Stimulated activated naive CD8-positive, alpha-beta T cell treated with anti-CD3 and anti-CD28 coated beads, Interleukin-15, amount 100 ng/mL, for 72 hours (primary cell): Measurements from ENCODE around the gene C2orf81.
"Not testable (repeated sequence)": the region's sequence is repeated elsewhere in the genome, so short reads cannot be mapped to it uniquely, and the experiment has no call there.

ENCODE experiments used
- ATAC-seq: fragments of 150-1000 bp; cut with Tn5 transposase; 2 replicates; pipeline ENCODE4 v1.10.0; 2021; ENCODE audit warnings: mild to moderate bottlenecking, moderate library complexity
- DNase-seq, 2 donors: peaks; one replicate each; pipeline ENCODE4 v3.0.0; 2021 to 2022
- H3K27ac Mint-ChIP-seq, 2 donors: one replicate each; pipeline ENCODE4 v1.8.0; 2022; ENCODE audit warnings: mild to moderate bottlenecking in 2 of 2, mixed read lengths in 2 of 2, moderate library complexity in 2 of 2
- H3K27me3 Mint-ChIP-seq: one replicate; pipeline ENCODE4 v1.8.0; 2022; ENCODE audit warnings: mixed read lengths
- H3K4me1 Mint-ChIP-seq: one replicate; pipeline ENCODE4 v1.8.0; 2022; ENCODE audit warnings: mild to moderate bottlenecking, mixed read lengths
- H3K4me3 Mint-ChIP-seq, 2 donors: one replicate each; pipeline ENCODE4 v1.8.0; 2022; ENCODE audit warnings: mild to moderate bottlenecking in 2 of 2, mixed read lengths in 2 of 2, moderate library complexity in 1 of 2
- H3K9me3 Mint-ChIP-seq, 2 donors: one replicate each; pipeline ENCODE4 v1.8.0; 2022; ENCODE audit warnings: mixed read lengths in 2 of 2

Gene C2orf81

DNA sequence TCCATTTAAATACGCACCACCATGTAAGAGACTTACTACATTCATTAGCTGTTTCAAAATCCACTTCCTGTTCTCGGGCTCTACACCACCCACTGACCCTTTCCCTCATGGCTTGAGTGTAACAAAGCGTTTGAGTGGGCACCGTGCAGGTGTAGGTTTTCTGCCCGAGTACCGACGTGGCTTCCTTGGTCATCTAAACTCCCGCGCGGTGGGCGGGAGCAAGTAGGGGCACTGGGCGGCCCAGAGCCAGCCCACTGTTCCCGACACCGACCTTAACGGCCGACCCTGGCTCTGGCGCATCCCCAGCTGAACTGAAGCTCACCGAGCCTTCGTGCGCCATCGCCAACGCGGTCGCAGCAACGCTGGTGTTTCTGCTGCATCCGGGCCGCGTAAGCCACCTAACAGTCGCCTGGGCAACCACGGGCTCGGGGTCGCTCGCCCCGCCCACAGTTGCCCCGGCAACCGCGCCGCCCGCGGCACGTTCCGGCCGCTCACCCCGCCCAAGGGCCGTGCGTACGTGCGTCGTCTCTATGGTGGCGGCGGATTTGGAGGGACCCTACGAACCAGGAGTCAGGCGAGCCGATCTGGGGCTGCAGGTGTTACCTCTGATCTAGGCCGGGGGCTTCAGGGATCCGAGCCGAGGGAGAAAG lies at the start of gene C2orf81, which contains the start of gene WDR54:
C2orf81 (minus strand) TSS at position 399 of the 650 bp plus-strand sequence; CDS start at position 340, 59 bp downstream.
WDR54 (plus strand) TSS at position 510 of the 650 bp plus-strand sequence. CDS start 424 bp downstream, outside the sequence.
- DNase-seq (peak; percentile 95 to 96), ATAC-seq (peak; percentile 95)
- no peaks in the 10 kb centered on the region for H3K27me3 Mint-ChIP-seq
- peaks cover 42% of the 10 kb centered on the region for H3K4me1 Mint-ChIP-seq
- peak within 1 kb of the TSS; percentile 97 to 100 for H3K27ac Mint-ChIP-seq
- no peaks in the 10 kb centered on the region for H3K9me3 Mint-ChIP-seq
- peak within 1 kb of the TSS; percentile 98 to 100 for H3K4me3 Mint-ChIP-seq

- H3K27ac Mint-ChIP-seq, result peak overlapping the region in 1 of 2 donors; percentile 28
Observed at GRCh38 chr2:74470742-74471141, 49.3 kb upstream of the C2orf81 start.

DNA sequence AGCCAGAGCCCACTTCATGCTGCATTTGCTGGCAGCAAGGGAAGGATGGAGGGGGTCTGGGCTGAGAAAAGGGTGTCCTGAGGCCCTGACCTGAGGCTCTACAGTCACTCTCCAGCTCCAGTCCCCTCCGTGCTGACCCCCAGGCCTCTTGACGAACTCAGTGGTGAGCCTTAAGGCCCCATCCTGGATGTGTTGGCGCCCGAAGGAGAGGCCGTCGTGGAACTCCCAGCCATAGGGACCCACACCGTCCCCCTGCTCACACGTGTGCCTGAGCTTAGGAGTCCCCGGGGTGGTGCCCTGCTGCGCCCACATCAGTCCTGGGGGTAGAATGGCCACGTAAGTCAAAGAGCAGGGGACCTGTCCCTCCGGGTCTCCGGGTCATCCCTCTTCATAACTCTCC lies 43.0 kb upstream of the C2orf81 start:
- no peaks in the 10 kb centered on the region for H3K9me3 Mint-ChIP-seq
- peaks cover 49% of the 10 kb centered on the region for H3K4me1 Mint-ChIP-seq
- peak; percentile 14 for ATAC-seq
- no peaks in the 10 kb centered on the region for H3K27me3 Mint-ChIP-seq
- H3K27ac Mint-ChIP-seq, result peak overlapping the region; percentile 65 to 87
- DNase-seq, result no peak
- H3K4me3 Mint-ChIP-seq, result peak overlapping the region; percentile 87 to 99

More at GRCh38 chr2:74470742-74471141, 49.3 kb upstream of the C2orf81 start:
- not testable (repeated sequence) for ATAC-seq, H3K9me3 Mint-ChIP-seq, H3K27me3 Mint-ChIP-seq, DNase-seq
- Mint-ChIP-seq H3K4me3 (peak overlapping the region; percentile 7 to 80), H3K4me1 (peaks cover 42% of the 10 kb centered on the region)

- H3K4me3 Mint-ChIP-seq, result no peak overlapping the region
- H3K4me1 Mint-ChIP-seq, result peaks cover 55% of the 10 kb centered on the region
- no peaks in the 10 kb centered on the region for H3K27me3 Mint-ChIP-seq
Observed at GRCh38 chr2:74462786-74463105, 41.3 kb upstream of the C2orf81 start.

GRCh38 chr2:74462054-74462785 lies 40.8 kb upstream of the C2orf81 start:
- DNase-seq, result no peak
- Mint-ChIP-seq H3K9me3 (no peaks in the 10 kb centered on the region), H3K4me1 (peaks cover 57% of the 10 kb centered on the region), H3K27me3 (no peaks in the 10 kb centered on the region), H3K4me3 (no peak overlapping the region), H3K27ac (peak overlapping the region in 1 of 2 donors; percentile 39)
- no peak for ATAC-seq

More at GRCh38 chr2:74462786-74463105, 41.3 kb upstream of the C2orf81 start:
- no peak for ATAC-seq
- Mint-ChIP-seq H3K27ac (peak overlapping the region in 1 of 2 donors; percentile 39), H3K9me3 (no peaks in the 10 kb centered on the region)
- DNase-seq, result no peak

GRCh38 chr2:74461187-74462053 lies 40.0 kb upstream of the C2orf81 start:
- H3K4me1 Mint-ChIP-seq, result peaks cover 65% of the 10 kb centered on the region
- no peaks in the 10 kb centered on the region for H3K9me3 Mint-ChIP-seq
- no peak overlapping the region for H3K4me3 Mint-ChIP-seq
- no peak for DNase-seq
- H3K27me3 Mint-ChIP-seq, result no peaks in the 10 kb centered on the region
- peak overlapping the region in 1 of 2 donors; percentile 55 for H3K27ac Mint-ChIP-seq
- no peak for ATAC-seq

- peak overlapping the region in 1 of 2 donors; percentile 51 for H3K27ac Mint-ChIP-seq
Observed at GRCh38 chr2:74460187-74460586, 38.8 kb upstream of the C2orf81 start.

GRCh38 chr2:74459503-74460118 lies 38.2 kb upstream of the C2orf81 start:
- peaks cover 73% of the 10 kb centered on the region for H3K4me1 Mint-ChIP-seq
- ATAC-seq, H3K27me3 Mint-ChIP-seq, H3K9me3 Mint-ChIP-seq, DNase-seq: not testable (repeated sequence)
- H3K4me3 Mint-ChIP-seq, result peak overlapping the region; percentile 89 to 99
- H3K27ac Mint-ChIP-seq, result peak overlapping the region; percentile 36 to 88

More at GRCh38 chr2:74460187-74460586, 38.8 kb upstream of the C2orf81 start:
- not testable (repeated sequence) for H3K9me3 Mint-ChIP-seq, DNase-seq, H3K27me3 Mint-ChIP-seq, ATAC-seq
- Mint-ChIP-seq H3K4me3 (peak overlapping the region; percentile 89 to 99), H3K4me1 (peaks cover 67% of the 10 kb centered on the region)

DNA sequence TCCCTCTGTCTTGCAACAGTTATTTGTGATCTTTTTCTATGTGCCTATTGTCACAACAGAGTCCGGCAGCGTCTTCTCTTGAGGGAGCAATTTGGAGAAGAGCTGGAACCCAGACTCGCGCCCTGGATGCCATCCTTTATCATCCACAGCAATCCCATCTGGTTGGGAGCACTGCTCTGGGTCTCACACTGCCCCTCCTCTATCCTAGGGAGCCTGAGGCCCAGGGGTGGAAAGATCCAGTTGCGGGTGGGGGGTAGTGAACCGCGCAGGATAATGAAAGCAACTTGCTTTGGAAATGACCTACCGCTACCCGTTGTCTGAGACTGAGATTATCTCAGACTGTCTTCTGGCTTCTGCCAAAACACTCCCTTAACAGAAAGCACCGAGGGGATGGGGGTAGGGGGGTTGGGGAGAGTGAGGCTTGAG lies 37.5 kb upstream of the C2orf81 start:
- H3K27ac Mint-ChIP-seq, result peak overlapping the region; percentile 99
- DNase-seq (no peak), ATAC-seq (no peak)
- H3K27me3 Mint-ChIP-seq, result no peaks in the 10 kb centered on the region
- no peaks in the 10 kb centered on the region for H3K9me3 Mint-ChIP-seq
- H3K4me1 Mint-ChIP-seq, result peaks cover 72% of the 10 kb centered on the region
- peak overlapping the region; percentile 89 to 99 for H3K4me3 Mint-ChIP-seq

DNA sequence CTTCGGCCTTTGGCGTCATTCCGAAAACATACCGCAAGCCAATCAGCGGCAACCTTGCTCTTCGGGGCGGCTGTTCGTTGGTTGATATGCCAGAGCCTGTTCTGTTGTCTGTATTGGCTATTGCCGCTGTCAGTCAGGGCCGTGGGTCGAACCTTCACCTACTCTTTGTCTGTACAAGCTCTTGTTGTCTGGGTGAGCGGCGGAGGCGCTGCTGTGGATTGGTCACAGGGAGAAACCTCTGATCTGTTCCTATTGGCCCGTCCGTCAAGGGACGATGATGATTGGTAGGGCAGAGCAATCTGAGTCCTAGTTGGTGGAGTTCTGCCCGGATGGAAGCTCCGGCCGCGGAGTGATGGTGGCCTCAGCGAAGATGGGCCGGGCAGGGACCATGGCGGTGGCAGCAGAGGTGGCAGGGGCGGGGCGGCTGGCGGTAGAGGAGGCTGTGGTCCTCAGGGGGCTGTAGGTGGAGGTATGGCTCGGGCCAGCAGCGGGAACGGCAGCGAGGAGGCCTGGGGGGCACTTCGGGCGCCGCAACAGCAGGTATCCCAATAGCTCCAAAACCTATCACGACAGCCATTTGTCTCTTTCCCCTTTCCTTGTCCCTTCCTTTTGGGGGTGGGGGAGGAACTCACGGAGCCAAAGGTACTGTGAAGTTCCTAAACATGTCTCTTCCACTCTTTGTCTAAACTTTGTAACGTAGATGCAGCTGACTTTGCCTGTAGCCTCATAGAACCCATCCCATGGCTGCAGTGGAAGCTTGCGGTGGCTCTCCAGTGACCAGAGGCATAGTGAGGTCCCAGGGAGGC lies 36.9 kb upstream of the C2orf81 start, which contains the start of gene WBP1:
WBP1 (plus strand) TSS at position 307 of the 806 bp plus-strand sequence; CDS start at position 472, 165 bp downstream.
- Mint-ChIP-seq H3K27ac (peak within 1 kb of the TSS; percentile 99), H3K4me3 (peak within 1 kb of the TSS; percentile 89 to 99), H3K4me1 (peaks cover 66% of the 10 kb centered on the region), H3K9me3 (no peaks in the 10 kb centered on the region), H3K27me3 (no peaks in the 10 kb centered on the region)
- DNase-seq (peak; percentile 98 to 100), ATAC-seq (peak; percentile 89)

- peak overlapping the region; percentile 99 for H3K27ac Mint-ChIP-seq
- peaks cover 63% of the 10 kb centered on the region for H3K4me1 Mint-ChIP-seq
- peak overlapping the region; percentile 89 to 99 for H3K4me3 Mint-ChIP-seq
- peak; percentile 90 to 91 for DNase-seq
- H3K27me3 Mint-ChIP-seq, result no peaks in the 10 kb centered on the region
- H3K9me3 Mint-ChIP-seq, result no peaks in the 10 kb centered on the region
- peak; percentile 76 for ATAC-seq
Observed at GRCh38 chr2:74457549-74458131, 36.2 kb upstream of the C2orf81 start.

DNA sequence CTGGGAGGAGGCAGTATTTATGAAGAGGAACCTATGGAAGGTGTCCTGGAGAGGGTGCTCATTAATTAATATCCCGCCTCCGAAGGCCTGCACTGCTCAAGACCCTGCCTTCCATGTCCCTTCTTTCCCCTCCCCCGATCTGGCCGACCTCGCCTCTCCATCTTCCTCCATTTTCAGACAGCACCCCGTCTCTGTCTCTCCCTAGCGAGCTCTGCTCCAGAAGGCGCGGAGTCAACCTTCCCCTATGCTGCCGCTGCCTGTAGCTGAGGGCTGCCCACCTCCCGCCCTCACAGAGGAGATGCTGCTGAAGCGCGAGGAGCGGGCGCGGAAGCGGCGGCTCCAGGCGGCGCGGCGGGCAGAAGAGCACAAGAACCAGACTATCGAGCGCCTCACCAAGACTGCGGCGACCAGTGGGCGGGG lies 35.7 kb upstream of the C2orf81 start:
- Mint-ChIP-seq H3K27ac (peak overlapping the region; percentile 96 to 99), H3K27me3 (no peaks in the 10 kb centered on the region), H3K4me3 (peak overlapping the region; percentile 89 to 99), H3K9me3 (no peaks in the 10 kb centered on the region), H3K4me1 (peaks cover 67% of the 10 kb centered on the region)
- ATAC-seq (no peak), DNase-seq (no peak)

GRCh38 chr2:74454654-74455511 lies 33.5 kb upstream of the C2orf81 start, which contains the start of gene INO80B:
Gene INO80B, plus strand, starts transcription at chr2:74455087. Its CDS starts 30 bp downstream, at chr2:74455117.
- peak within 1 kb of the TSS; percentile 89 to 99 for H3K4me3 Mint-ChIP-seq
- peaks cover 52% of the 10 kb centered on the region for H3K4me1 Mint-ChIP-seq
- H3K27me3 Mint-ChIP-seq, result no peaks in the 10 kb centered on the region
- peak within 1 kb of the TSS; percentile 89 to 98 for H3K27ac Mint-ChIP-seq
- ATAC-seq (peak; percentile 56), DNase-seq (peak; percentile 99)
- no peaks in the 10 kb centered on the region for H3K9me3 Mint-ChIP-seq
